GM21423 (cell line): ENCODE results near the gene LRRFIP1.
A peak's percentile ranks its signal among the peaks of the same experiment; 100 is the strongest.

ENCODE experiments used
- ATAC-seq: cut with Tn5 transposase; IDR thresholded peaks from one replicate; pipeline ENCODE4 v1.9.1; 2021; ENCODE audit warnings: mild to moderate bottlenecking, moderate library complexity; ENCODE audit not compliant: unreplicated experiment

Gene LRRFIP1

DNA sequence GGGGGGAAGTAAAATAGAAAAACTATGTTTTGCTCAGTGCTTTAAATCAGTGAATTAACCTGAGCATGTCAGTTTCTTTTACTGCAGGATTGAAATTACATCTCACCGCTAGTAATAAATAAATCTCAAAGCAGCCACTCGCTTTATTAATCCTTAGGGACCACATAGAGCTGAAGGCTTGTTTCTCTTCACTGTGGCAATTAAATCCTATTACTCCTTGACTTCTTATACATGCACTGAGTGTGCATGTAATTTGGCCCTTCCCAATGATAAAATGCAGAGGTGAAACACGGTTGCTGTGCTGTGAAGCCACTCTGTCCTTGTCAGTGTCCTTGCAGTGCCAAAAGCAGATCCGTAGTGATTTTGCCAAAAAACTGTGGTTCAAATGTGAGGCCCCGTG is 94.1 kb downstream of the LRRFIP1 start:
- ATAC-seq, result no peak

DNA sequence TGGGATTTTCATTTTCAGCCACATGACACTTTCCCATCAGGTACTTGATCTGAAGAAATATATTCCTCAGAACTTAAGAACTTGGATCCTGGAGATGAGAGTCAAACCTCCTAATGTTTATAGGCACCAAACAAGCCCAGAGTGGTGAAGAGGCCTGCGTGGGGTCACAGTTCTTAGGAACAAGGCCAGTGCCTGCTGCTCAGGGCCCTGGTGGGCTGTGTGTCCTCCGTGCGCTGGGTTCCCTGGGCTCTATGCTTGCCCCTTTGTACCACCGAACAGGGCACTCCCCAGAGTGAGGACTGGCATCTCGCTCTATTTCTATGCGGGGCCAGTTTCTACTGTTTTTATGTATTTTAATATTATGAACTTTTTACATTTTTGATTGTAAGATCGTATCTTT is 95.2 kb downstream of the LRRFIP1 start:
- no peak for ATAC-seq

DNA sequence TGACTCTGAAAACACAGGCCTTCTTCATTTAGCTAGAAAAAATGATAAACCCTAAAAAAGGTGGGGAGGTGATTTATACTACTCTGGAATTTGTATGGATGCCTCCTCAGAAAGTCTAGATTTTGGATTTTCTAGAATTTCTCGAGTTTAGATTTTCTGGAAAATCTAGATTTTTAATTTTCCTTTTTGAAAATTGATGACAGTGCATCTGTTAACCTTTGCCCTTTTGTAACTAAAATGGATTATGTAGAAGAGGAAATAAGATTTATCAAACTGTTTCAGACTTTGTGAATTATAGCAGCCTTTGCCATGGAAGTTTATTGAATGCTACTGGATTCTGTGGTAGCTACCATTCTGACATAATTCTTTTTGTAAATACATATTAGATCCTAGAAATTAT is 95.6 kb downstream of the LRRFIP1 start:
- no peak for ATAC-seq

DNA sequence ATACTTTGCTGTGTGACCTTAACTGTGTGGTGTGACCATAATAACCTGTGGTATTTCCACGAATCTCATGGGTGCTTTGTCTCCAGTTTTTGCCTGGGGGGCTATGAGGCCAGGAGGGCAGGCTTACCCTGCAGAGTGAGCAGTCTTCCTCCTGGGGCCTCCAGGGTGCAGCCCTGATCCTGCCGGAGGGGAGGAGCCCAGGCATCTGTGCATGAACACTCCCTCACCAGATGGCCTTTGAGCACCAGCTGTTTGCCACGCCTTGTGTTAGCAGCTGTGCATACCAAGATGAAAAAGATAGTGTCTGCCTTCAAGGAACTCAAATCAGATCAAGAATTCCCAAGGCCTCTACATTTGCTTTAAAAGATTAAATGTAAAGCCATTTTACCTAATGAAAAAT is 96.2 kb downstream of the LRRFIP1 start:
- peak; percentile 78 for ATAC-seq

DNA sequence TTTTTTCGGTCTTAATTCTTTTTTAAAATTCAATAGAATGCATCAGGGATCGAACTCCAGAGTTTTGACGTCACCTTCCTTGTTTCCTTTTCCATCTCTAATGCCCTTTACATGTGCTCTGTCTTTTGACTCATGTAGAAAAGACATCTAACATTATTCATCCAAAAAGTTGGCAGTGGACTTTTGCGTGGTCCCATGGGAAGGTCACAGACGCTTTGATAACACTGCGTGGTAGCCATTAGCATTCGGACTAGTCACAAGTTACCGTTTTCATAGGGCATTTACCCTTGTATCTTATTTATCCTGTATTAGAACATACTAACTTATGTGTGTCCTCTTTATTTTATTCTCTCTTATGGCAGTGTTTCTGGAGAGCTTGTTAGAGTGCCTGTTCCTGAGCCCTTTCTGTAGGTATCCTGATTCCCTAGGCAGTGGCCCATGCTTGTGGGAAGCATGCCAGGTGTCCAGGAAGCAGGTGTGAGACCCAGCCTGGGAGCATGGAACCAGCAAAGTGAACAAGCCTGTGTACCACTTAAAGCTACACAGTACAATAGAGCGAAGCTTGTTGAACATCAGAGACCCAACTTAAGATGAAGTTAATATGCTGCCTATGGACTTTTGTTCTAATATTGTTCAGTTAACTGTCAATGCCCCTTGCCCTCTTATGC is 97.6 kb downstream of the LRRFIP1 start:
- no peak for ATAC-seq

DNA sequence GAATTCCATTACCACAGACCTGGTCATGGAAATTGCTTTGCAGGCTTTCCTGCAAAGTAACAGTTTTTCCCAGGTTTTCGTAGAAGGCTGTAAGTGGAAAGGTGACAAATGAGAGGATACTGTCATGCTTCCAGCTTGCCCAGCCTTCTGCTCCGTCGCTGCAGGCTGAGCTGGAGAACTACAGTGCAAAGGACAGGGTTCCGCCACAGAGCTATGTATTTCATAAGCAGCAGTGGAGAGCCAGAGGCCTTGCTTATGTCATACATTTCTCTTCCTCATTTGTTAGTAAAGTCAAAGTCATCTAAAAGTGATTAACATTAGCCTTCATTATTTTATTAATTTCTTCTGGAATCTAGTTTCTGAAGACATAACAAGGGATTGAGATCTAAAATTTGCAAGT is 98.3 kb downstream of the LRRFIP1 start:
- no peak for ATAC-seq

DNA sequence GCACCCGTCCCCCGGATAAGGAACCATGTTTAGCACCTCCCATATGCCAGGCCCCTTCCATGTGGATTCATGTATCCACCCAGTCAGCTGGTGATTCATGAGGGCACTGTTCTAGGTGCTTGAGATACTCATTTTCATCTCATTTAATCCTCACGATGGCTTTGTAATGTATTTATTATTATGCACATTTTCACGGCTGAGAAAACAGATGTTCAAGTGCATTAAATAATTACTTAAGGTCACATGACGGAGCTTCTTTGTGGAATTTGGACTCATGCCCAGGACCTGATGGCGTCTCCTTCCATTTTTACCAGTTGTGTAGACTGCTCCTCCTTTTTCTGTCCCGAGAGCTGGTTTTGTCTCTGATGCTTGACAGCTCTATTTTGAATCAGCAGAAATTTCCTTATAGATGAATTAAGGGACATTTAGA is 99.0 kb downstream of the LRRFIP1 start:
- ATAC-seq, result no peak

DNA sequence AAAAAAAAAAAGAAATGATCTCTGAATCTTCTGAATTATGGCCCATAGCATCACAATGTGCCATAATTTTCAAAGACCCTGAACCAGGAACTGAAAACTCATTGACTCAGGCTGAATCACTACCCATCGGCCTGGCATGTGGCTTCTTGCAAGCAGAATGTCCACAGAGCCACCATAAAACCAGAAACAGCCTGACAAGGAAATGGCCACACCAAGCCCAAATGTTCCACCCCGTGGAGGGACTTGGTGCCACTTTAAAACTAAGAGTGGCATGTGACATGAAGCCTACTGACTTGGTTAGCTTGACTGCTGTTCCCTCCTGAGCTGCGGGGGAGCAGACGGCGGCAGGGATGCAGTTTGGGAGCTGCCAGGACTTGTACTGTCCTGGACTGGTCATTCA is 100.0 kb downstream of the LRRFIP1 start:
- no peak for ATAC-seq

DNA sequence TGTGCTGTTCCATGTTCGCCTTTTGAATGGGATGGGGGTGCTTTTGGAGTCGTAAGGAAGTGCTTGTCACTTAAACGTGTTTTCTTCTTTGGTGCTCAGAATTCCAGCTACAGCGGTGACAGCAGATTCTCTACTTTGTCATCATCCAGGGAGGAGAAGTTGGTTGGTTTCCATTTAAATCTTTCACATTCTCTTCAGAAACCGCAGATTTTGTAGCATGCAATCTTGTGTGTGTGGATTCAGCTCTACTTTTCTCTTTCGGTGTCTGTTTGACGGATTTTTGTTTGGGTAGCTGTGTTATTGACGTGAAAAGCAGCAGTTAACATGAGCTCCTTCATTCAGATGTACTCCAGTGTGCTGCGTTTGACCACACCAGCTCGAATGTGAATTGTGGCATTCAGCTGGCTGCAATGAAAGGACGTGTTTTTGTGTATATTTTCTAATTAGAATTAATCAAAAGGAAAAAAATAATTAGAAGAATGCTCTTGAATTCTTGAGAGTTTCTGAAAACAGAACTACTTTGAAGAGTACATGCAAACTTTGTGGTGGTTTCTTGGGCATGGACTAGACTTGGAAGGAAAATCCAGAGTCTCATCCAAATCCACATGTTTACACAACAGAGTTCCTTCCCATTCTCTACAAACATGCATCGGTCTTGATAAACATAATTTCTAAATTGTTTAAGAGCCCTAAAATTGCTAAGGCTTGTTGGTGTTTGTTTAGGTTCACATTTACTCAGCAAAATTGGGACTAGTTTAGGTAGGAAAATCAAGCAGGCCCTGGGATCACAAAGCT is 102.5 kb downstream of the LRRFIP1 start:
- no peak for ATAC-seq

DNA sequence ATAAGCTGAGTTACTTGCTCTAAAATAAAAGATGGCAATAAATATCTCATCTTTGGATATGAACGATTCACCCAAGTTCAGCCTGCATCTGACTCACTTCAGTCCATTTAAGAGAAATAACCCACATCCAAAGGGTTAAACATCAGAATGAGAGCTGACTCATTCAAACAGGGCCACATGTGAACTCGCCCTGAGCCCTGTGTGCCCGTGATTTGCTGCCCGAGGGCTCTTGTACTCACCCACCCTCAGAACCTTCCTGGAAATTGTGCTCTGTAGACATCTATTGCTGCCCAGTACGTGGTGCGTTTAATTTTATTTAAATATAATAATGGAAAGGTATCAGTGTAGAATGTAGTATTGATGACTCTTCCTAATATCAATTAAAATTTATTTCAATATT is 104.3 kb downstream of the LRRFIP1 start:
- ATAC-seq, result no peak

DNA sequence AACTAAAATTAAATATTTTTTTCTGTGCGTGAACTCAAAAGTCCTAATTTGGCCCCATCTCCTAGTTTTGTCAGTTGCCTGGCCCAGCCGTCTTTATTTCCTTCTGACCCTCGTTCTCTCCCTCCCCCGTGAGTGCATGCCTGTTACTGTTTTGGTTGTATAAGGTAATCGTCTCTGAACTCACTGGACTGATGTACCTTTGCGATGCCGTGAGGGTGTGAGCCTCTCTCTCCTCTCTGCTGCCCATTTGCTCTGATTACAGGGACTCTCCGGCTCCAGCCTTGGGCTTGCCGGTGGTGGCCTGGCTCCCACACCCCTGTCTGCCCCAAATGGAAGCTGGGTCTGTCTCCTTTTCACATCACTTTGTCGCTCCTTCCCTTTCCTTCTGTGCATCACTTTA is 104.7 kb downstream of the LRRFIP1 start:
- ATAC-seq, result no peak

DNA sequence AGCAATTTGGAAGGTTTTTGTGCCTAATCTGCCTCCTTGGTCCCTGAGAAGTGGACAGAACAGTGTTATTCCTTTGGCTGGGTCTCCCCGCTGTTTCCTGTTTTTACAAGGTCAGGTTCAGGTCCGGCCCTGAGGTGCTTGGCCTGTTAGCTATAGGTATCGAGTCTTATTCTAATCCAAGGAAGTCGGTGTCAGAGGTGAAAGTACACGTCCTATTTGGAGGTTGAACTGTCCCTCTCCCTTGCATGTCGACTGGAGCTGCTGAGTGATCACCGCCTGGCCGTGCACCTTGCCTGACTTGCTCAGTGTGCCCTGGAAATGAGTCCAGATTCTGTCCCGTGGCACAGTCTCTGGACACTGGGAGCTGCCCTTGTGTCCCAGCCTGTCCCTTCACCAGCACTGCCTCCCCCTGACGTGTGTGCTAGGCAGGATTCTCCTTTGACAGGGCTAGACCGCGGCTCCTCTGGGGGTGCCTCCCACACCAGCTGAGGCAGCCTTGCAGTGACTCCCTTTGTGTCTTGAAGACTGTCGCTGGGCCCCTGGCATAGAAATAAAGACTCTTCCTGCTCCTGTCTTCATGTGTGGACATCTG is 105.5 kb downstream of the LRRFIP1 start:
- no peak for ATAC-seq

DNA sequence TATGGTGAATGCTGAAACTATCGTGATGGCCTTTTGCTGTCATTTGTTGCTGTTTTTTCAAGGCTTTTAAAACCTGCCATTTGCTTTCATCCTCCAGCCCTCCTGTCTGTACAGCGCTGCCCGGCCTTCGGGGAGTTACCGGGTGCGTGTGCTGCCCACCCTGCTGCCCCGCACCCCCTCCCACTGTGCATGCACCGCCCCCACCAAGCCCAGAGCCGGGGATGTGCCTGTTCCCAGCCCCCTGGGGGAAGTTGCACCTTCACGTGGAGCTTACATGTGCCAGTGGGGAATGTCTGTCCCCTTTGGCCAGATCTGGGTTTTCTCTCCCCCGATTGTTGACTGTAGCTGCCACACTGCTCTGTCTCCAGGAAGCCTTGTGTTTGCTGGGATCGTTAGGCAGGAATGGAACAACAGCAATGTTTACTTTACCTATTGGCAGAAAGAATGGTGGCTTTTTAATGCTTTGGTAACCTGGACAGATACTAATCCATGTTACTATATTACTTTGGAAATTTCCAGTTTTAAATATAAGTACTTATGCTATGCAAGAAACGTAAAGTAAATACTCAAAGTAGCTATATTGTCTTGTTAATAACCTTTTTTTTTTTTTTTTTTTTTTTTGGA is 106.4 kb downstream of the LRRFIP1 start:
- ATAC-seq, result no peak

DNA sequence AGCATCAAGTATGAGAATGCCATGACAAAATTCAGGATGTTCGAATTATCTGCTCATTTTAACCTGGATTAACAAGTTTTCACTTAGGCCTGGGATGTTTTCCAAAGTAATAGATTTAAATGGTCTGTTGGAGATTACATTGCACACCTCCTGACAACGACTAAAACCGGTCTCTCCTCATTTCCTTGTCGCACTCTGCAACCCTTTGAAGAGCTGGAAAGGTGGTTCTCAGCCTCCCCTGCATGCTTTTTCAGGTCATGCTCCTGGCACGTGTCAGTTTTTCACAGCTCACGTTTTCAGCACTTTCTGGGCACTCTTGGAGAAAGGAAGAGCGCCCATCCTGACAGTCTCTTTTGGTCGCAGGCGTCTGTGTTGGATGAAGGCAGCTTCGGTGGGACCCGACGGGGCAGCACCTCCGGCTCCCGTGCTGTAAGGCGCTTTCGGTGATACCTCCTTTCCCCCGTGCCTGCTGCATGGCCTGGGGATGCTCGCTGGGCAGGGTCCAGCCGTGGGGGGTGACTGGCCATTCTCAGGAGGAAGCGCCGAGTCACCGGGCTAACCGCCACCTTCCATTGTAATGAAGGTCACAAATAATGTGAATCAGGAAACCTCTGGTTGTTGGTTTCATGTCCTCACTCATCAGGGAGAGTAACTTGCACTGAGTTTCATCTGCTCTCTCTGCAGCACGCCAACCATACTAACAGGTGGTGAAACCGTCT is 107.7 kb downstream of the LRRFIP1 start:
- ATAC-seq, result no peak

DNA sequence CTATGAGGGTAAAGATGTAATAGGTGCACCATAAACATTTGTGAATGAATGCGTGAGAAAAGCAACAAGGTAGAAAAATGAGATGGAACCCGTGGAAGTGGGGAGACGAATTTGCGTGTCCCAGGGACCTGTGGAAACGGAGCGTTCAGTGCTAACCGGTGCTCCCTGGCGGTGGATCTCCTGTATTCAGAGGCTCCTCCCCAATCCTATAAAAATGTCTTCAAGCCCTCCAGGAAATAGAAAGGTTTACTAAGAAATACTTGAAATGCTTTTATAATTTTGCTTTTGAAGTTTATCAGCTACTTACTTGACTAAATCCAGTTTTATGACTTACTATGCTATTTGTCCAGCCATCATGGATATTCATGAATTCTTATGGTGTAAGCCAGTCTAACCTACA is 108.4 kb downstream of the LRRFIP1 start:
- no peak for ATAC-seq

DNA sequence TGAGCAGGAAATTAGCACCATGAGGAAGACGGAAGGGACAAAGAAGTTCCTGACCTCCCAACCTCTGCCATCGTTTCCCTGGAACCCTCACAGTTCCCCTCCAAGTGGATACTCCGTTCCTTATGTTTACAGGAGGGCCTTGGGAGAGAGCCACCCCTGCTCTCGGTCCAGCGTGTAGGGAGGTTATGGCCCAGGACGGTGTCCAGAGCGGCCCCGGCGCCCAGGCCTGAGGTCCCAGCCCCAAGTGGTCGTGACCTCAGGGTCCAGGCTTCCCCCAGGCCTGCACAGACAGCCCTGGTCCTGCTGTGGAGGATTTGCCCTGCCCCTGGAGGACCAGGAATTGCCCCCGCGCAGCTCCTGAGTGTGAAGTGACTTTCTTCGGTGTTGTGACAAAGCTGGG is 109.4 kb downstream of the LRRFIP1 start:
- ATAC-seq, result no peak

DNA sequence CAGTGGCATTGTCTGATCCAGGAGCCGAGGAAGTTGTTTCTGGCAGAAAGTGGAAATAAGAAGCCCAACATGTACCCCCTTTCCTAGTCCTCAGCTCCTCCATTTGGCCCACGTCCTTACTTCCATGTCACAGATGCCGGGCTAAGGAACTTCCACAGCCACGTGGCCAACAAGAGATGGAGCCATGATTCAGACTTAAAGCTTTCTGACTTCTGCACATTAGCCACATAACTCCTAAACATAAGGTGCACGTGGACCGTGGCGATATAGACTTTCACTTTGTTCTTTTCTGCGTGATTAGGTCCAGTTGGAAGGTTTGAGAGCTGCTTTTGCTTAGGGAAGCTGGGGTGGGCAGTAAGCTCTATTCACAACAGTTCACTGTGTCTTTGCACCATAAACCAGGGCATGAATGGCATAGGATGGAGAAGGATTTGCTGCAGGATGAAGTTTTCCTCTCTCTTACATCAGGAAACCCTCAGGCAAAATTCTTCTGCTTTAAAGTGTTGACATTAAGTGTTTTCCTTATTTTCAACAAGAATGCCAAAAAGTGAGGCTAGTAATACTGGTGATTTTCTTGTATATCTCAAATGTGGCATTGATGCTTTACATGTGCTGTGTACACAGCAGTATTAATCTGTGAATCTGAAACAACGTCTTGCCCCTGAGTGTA is 109.9 kb downstream of the LRRFIP1 start:
- ATAC-seq, result no peak

DNA sequence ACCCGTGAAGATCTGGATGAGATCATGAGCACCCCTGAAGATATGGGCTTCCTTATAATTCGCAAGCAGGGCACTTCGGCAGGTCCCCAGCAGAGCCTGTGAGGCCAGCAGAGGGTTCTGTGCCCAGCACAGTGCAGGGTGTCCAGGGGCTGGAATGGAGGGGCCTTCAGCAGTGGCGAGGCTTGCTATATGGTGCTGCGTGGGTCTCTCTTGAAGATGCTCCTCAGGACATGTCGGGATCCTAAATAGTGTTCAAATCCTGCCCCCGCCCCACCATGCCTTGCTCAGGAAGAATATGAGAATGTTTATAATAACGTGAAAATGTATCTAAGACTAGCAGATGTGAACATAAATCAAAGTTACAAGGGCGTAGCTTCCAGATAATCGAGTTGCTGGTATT is 110.9 kb downstream of the LRRFIP1 start:
- no peak for ATAC-seq

DNA sequence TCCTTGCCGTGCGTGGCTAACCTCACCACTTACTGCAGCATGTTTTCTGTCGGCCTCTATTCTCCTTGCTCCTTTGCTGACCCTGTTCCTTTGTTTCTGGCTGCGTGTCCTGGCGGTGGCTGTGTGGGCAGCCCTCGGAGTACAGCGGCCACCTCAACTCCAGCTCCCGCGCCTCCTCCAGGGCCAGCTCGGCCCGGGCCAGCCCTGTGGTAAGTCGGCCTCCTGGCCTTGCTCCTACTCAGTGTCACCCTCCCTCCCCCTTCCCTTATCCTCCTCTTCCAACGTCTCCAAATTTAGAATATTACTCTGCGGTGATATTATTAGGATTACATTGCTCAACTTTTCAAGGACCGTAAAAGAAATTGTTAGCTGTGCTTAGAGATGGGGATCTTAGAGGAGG is 111.7 kb downstream of the LRRFIP1 start:
- no peak for ATAC-seq

DNA sequence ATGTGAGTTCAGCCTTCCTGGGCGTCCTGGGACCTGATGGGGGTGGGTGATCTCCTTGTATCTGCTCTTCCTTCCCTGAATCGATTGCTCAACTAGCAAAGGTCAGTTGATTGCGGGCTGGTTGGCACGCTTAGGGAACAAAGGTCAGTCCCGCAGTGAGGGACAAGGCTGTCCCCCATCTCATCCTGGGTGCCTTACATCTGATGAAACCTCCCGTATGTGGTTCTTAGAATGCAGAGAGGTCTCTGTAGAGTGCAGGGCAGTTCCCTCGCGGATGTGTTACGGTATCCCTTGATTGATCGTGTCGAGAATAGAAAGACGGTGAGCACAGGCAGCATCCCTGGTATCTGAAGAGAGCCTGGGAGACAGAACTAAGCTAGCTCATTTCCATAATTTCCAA is 114.8 kb downstream of the LRRFIP1 start:
- no peak for ATAC-seq

DNA sequence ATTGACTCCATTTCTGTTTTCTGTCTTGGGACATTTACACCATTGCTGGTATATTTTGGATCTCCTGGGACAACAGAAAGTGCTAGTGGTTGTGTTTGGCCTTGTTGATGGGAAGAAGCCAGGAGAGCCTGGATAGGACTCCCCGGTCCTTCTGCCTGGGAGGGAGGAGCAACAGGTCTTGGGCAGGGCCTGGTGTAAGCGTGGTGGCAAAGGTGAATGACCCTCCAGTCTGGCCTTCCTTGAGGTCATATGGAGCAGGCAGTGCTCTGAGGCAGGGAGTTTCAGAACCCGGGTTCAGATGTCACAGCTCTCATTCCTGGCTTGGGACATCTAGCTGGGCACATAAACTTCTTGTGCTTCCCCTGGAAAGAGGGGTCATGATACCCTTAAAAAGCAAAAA is 115.2 kb downstream of the LRRFIP1 start:
- ATAC-seq, result no peak
